Smooth muscle cell (in vitro differentiated cells): ENCODE results near the gene STK10. TPM values are rescaled to one million over a fixed set of nuclear protein-coding genes. Genes with fewer than 3 reads are reported as not detected.
"Not testable (repeated sequence)": the region's sequence is repeated elsewhere in the genome, so short reads cannot be mapped to it uniquely, and the experiment has no call there.

Experiments
- DNase-seq: peaks from one replicate; lab custom pipeline; 2025; ENCODE audit not compliant: unreplicated experiment; lab: John Stamatoyannopoulos, UW
- H2AFZ ChIP-seq: fragments of 200-600 bp; sonication (generic); 2 replicates; pipeline ENCODE4 v1.6.0; 2016; ENCODE audit warnings: antibody characterized with exemption, low read depth, mild to moderate bottlenecking
- H3F3A ChIP-seq: fragments of 200-600 bp; sonication (generic); 2 replicates; pipeline ENCODE4 v1.6.0; 2017; ENCODE audit warnings: antibody characterized with exemption, low read depth
- H3K27ac ChIP-seq: fragments of 200-600 bp; sonication (generic); 2 replicates; pipeline ENCODE4 v1.5.1; 2016; ENCODE audit warnings: low read depth, mild to moderate bottlenecking
- H3K27me3 ChIP-seq: fragments of 200-600 bp; sonication (generic); 2 replicates; pipeline ENCODE4 v1.6.1; 2016; ENCODE audit warnings: low read depth, mild to moderate bottlenecking
- H3K36me3 ChIP-seq: fragments of 200-600 bp; sonication (generic); 2 replicates; pipeline ENCODE4 v1.5.1; 2016; ENCODE audit warnings: low read depth
- H3K4me1 ChIP-seq: fragments of 200-600 bp; sonication (generic); 2 replicates; pipeline ENCODE4 v1.5.1; 2016; ENCODE audit warnings: low read depth
- H3K4me2 ChIP-seq: fragments of 200-600 bp; sonication (generic); 2 replicates; pipeline ENCODE4 v1.6.0; 2016; ENCODE audit warnings: mild to moderate bottlenecking
- H3K4me3 ChIP-seq: fragments of 200-600 bp; sonication (generic); 2 replicates; pipeline ENCODE4 v1.5.1; 2016; ENCODE audit warnings: mild to moderate bottlenecking
- H3K79me2 ChIP-seq: fragments of 200-600 bp; sonication (generic); 2 replicates; pipeline ENCODE4 v1.6.0; 2016; ENCODE audit warnings: low read depth, mild to moderate bottlenecking
- H3K9ac ChIP-seq: fragments of 200-600 bp; sonication (generic); 2 replicates; pipeline ENCODE4 v1.6.0; 2016; ENCODE audit warnings: low read depth
- H3K9me3 ChIP-seq: fragments of 200-600 bp; sonication (generic); replicated peaks from 2 replicates; pipeline ENCODE4 v1.5.1; 2016; ENCODE audit warnings: low read depth
- H4K20me1 ChIP-seq: fragments of 200-600 bp; sonication (generic); 2 replicates; pipeline ENCODE4 v1.6.0; 2016; ENCODE audit warnings: low read depth
- CTCF ChIP-seq: fragments of 200-600 bp; sonication (generic); IDR thresholded peaks from 2 replicates; pipeline ENCODE4 v1.5.1; 2017; ENCODE audit warnings: borderline replicate concordance, mild to moderate bottlenecking, antibody characterized with exemption; ENCODE audit not compliant: insufficient read depth, poor library complexity, severe bottlenecking
- WGBS: methylation state at CpG from one replicate; pipeline ENCODE4 v1.1.7; 2016; ENCODE audit warnings: low lambda C conversion rate; 5-methylcytosine and 5-hydroxymethylcytosine counted together
- polyA plus RNA-seq: library from polyadenylated mRNA; unstranded; fragments of >200 nt; fragmentation: Nextera tagmentation; extraction: Ambion mirVana; gene quantifications from 2 replicates; pipeline ENCODE4 v1.2.1, GENCODE V29; 2016
- total RNA-seq: library from RNA; depleted of rRNA; stranded (reverse); fragments of >200 nt; gene quantifications from 2 replicates; pipeline ENCODE4 v1.2.3, GENCODE V29; 2014

STK10 gene
- total and polyA plus RNA-seq, 2 experiments from 2014 or later, result 10.7 to 26.0 TPM

DNA sequence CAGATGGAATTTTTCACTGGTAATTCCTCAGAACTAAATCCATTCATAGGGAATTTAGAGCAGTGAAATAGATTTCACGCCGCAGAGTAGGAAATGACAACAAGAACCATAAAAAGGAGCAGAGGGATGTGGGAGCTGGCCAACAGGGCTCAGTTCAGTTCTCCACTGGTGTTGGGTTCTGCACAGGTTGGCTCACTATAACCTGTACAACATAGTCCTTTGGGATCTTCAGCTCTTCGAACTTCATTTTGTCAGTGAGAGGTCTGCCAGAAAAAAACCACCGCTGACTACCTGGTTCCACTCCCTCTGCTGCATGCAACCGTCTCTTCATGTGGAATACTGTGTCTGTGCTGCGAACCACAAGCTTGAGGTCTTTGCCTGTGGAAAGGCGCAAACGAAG lies 23.7 kb upstream of the STK10 start:
- Histone ChIP-seq H3K4me3 (no peak overlapping the region), H3K27me3 (no peaks in the 10 kb centered on the region), H3K4me1 (no peaks in the 10 kb centered on the region), H3K79me2 (peaks cover 18% of the 10 kb centered on the region), H3K36me3 (peaks cover 5% of the 10 kb centered on the region), H3F3A (peaks cover 7% of the 10 kb centered on the region), H3K4me2 (no peak overlapping the region), H4K20me1 (peaks cover 74% of the 10 kb centered on the region), H3K27ac (no peak overlapping the region), H3K9me3 (no peaks in the 10 kb centered on the region), H3K9ac (no peak overlapping the region), H2AFZ (no peak overlapping the region)
- no peak for DNase-seq
- WGBS, result 98% methylated on average over 8 of the region's 8 CpGs
- no peak for TF ChIP-seq CTCF

DNA sequence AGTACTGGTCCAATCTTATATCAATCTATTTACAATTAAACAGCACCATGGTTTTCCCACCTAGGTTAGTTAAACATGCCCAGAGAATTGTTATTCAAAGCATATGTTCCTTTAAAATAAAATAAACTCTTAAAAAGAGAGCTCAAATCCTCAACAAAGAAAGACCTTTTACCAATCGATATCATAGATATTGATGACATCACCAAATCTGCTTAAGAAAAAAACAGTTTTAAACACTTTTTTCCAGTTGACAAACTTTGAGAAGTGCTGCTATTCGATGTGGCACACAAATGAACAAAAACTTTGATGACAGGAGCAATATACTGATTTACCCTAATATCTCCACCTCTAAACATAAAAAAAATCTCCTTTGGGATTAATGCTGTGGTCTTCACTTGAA lies 21.7 kb upstream of the STK10 start:
- H3K36me3 ChIP-seq, result peaks cover 5% of the 10 kb centered on the region
- TF ChIP-seq CTCF, result no peak
- no peak overlapping the region for H3K27ac ChIP-seq
- H3K4me3 ChIP-seq, result no peak overlapping the region
- no peak overlapping the region for H2AFZ ChIP-seq
- peaks cover 7% of the 10 kb centered on the region for H3F3A ChIP-seq
- no peaks in the 10 kb centered on the region for H3K27me3 ChIP-seq
- no peak overlapping the region for H3K4me2 ChIP-seq
- no peaks in the 10 kb centered on the region for H3K4me1 ChIP-seq
- no peak for DNase-seq
- peaks cover 55% of the 10 kb centered on the region for H4K20me1 ChIP-seq
- WGBS, result 99% methylated on average over 2 of the region's 2 CpGs
- peaks cover 10% of the 10 kb centered on the region for H3K79me2 ChIP-seq
- no peak overlapping the region for H3K9ac ChIP-seq
- H3K9me3 ChIP-seq, result no peaks in the 10 kb centered on the region

DNA sequence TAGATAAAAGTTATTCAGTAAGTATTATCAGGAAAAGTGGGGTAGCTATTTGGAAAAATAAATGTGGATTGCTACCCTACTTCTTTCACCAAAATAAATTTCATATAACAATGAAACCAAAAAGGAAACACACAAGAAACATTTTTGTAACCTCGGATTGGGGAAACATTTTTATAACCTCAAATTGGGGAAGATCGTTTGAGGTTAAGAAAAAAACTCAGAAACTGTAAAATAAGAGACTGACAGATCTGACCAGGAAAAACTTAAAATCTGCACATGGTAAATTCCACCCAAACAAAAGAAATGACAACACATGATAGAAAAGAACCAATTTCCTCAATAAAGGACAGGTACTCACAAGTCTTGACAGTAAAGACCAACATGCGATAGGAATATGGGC lies 19.5 kb upstream of the STK10 start:
- Histone ChIP-seq H3K27ac (no peak overlapping the region), H3K9me3 (no peaks in the 10 kb centered on the region), H3K4me2 (no peak overlapping the region), H4K20me1 (peaks cover 34% of the 10 kb centered on the region), H3K36me3 (peaks cover 5% of the 10 kb centered on the region), H3K4me3 (no peak overlapping the region), H3F3A (peaks cover 7% of the 10 kb centered on the region), H3K9ac (no peak overlapping the region), H3K79me2 (no peaks in the 10 kb centered on the region), H3K4me1 (no peaks in the 10 kb centered on the region), H2AFZ (no peak overlapping the region), H3K27me3 (no peaks in the 10 kb centered on the region)
- DNase-seq, result no peak
- WGBS, result 100% methylated on average over 3 of the region's 3 CpGs
- TF ChIP-seq CTCF, result no peak

DNA sequence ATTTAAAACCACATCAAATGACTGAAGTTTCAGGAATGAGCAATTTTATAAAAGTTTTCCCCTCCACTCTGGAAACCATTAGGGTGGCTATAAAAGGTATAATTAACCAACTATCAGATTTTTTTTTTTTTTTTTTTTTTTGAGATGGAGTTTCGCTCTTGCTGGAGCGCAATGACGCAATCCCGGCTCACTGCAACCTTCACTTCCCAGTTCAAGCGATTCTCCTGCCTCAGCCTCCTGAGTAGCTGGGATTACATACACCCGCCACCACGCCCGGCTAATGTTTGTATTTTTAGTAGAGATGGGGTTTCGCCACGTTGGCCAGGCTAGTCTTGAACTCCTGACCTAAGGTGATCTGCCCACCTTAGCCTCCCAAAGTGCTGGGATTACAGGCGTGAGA lies 18.0 kb upstream of the STK10 start:
- not testable (repeated sequence) for H3F3A ChIP-seq, H3K79me2 ChIP-seq, H3K4me2 ChIP-seq, H3K9me3 ChIP-seq, H3K4me1 ChIP-seq, H3K9ac ChIP-seq, H3K27me3 ChIP-seq, H2AFZ ChIP-seq, H3K36me3 ChIP-seq, DNase-seq, H3K4me3 ChIP-seq, H3K27ac ChIP-seq
- 99% methylated on average over 11 of the region's 11 CpGs for WGBS
- H4K20me1 ChIP-seq, result peaks cover 23% of the 10 kb centered on the region
